ENCODE results near the gene TRAF3IP1. TPM values are rescaled to one million over a fixed set of nuclear protein-coding genes. Genes with fewer than 3 reads are reported as not detected.

TRAF3IP1 gene
- total RNA-seq, 3 donors from 2014 or later, result 16.4 to 19.1 (median 17.8) TPM

DNA sequence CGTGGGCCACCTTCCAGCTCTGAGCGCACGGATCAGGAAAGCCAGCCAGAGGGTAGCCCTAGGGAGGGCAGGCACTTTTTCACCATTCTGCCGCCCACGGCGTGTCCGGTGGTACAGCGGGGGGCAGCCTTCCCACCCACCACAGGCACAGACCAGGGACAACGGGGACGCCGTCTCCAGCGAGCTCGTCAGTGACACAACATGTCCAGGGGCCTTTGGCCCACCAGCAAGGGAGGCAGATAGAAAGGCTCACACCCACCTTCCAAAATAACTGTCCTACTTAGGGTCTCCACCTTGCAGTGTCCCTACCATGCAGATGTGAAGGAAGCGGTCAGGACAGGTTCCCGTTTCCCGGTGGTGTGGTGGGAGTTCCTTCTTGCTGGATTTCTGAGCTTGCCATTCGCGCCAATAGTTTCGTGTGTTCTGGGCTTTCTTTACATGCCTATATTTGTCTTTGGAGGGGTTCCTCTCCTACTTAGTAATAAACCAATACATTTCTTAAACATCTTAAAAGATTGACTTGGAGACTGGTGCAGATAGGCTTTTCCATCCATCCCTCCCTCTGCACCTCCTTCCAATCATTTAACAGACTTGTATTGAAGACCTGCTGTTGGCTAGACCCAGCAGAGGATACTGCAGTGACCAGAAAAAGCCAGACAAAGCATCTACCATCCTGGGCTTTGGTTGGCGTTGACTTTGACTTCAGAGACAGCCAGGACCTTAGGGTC is 107.3 kb downstream of the TRAF3IP1 start:
- H3K36me3 Mint-ChIP-seq (ENCODE audit: insufficient read depth), result peaks cover 18% of the 10 kb centered on the region
- DNase-seq, result no peak
- no peaks in the 10 kb centered on the region for H3K9me3 Mint-ChIP-seq
- H3K4me3 Mint-ChIP-seq, result peak overlapping the region; percentile 91
- H3K27me3 Mint-ChIP-seq (ENCODE audit: low read depth), result no peaks in the 10 kb centered on the region
- peaks cover 46% of the 10 kb centered on the region for H3K4me1 Mint-ChIP-seq (ENCODE audit: low read depth)
- ATAC-seq, result peak in 1 of 2 donors; percentile 1

GRCh38 chr2:238428866-238429265 is 108.5 kb downstream of the TRAF3IP1 start:
- DNase-seq, result no peak
- Mint-ChIP-seq H3K27me3 (ENCODE audit: low read depth) (no peaks in the 10 kb centered on the region), H3K4me3 (peak overlapping the region; percentile 91), H3K9me3 (no peaks in the 10 kb centered on the region), H3K4me1 (ENCODE audit: low read depth) (peaks cover 46% of the 10 kb centered on the region), H3K36me3 (ENCODE audit: insufficient read depth) (peaks cover 24% of the 10 kb centered on the region)
- no peak for ATAC-seq

GRCh38 chr2:238430781-238431180 is 110.5 kb downstream of the TRAF3IP1 start:
- Mint-ChIP-seq H3K4me1 (ENCODE audit: low read depth) (peaks cover 48% of the 10 kb centered on the region), H3K4me3 (no peak overlapping the region), H3K9me3 (no peaks in the 10 kb centered on the region), H3K36me3 (ENCODE audit: insufficient read depth) (peaks cover 35% of the 10 kb centered on the region), H3K27me3 (ENCODE audit: low read depth) (no peaks in the 10 kb centered on the region)
- ATAC-seq (no peak), DNase-seq (no peak)

DNA sequence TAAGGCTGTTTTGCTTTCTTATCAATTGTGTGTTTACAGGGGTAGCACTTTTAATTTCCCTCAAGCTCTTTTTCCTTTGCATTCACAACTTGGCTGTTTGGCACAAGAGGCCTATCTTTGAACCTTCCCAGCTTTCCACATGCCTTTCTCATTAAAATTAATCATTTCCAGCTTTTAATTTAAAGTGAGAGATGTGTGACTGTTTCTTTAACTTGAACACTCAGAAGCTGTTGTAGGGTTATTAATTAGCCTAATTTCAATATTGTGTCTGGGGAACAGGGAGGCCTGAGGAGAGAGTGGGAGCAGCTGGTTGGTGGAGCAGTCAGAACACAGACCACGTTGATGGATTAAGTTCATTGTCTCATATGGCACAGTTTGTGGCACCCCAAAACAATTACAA is 111.1 kb downstream of the TRAF3IP1 start:
- Mint-ChIP-seq H3K27me3 (ENCODE audit: low read depth) (no peaks in the 10 kb centered on the region), H3K9me3 (no peaks in the 10 kb centered on the region), H3K36me3 (ENCODE audit: insufficient read depth) (peaks cover 39% of the 10 kb centered on the region), H3K4me3 (no peak overlapping the region), H3K4me1 (ENCODE audit: low read depth) (peaks cover 48% of the 10 kb centered on the region)
- ATAC-seq (no peak), DNase-seq (no peak)

DNA sequence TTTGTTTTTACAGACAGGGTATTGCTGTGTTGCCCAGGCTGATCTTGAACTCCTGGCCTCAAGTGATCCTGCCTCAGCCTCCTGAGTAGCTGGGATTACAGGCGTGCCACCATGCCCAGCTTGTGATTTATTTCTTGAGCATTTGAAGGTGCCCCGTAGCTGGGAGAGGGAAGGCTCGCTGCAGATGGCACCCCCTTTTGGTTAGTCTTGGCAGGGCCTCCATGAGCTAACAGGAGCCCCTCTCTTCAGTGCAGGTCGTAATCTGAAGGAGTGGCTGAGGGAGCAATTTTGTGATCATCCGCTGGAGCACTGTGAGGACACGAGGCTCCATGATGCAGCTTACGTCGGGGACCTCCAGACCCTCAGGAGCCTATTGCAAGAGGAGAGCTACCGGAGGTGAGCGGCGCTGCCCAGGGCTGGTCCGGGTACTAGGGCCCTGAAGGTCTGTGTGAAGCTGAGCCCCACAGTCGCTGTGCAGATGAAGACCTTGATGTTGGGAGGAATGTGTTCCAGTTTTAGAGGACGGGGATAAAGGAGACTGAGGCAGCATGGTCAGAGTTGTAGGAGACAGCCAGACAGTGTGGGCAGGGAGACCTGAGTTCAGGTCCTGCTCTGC is 113.1 kb downstream of the TRAF3IP1 start:
- no peaks in the 10 kb centered on the region for H3K27me3 Mint-ChIP-seq (ENCODE audit: low read depth)
- ATAC-seq (no peak), DNase-seq (no peak)
- H3K4me3 Mint-ChIP-seq, result no peak overlapping the region
- H3K9me3 Mint-ChIP-seq, result no peaks in the 10 kb centered on the region
- peaks cover 47% of the 10 kb centered on the region for H3K4me1 Mint-ChIP-seq (ENCODE audit: low read depth)
- H3K36me3 Mint-ChIP-seq (ENCODE audit: insufficient read depth), result peaks cover 46% of the 10 kb centered on the region

DNA sequence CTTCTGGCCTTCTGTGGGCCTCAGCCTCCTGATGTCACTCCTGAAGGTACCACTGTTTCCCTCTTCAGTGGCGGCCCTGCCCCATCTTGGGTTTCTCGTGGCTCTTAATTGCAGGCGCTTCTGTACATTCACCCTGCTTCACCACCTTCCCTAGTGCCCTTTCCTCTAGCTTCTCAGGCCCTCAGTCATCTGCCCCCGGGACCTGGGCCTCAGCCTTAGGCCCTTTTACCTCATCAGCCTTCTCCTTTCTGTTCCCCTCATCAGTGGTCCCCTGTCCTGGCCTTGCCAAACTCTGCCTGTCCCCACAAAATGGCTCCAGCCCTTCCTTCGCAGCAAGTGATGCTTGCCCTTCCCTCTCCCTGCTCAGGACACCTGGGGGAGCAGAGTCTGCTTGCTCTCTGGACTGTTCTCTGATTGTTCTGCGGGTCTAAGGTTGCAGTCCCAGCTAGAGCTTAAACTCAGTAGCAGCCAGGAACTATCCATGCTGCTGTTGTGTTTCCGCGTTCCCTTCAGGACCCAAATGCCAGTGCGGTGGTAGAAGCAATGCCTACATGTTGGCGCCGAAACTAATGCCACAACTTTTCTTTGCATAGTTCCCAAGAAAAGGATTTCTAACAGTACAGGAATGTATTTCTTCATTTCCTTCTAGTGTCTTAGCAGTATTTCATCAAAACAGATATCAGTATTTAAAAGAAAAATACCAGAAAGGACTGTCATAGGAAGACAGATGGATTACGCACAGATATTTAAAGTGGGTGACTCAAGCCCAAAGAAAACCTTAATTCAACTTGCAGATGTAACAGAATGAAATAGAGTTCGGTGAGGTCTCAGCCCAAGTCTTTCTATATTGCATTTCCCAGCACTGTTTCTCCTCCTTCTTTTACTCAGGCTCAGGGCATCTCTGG is 113.9 kb downstream of the TRAF3IP1 start:
- H3K36me3 Mint-ChIP-seq (ENCODE audit: insufficient read depth), result peaks cover 48% of the 10 kb centered on the region
- H3K4me1 Mint-ChIP-seq (ENCODE audit: low read depth), result peaks cover 47% of the 10 kb centered on the region
- H3K27me3 Mint-ChIP-seq (ENCODE audit: low read depth), result no peaks in the 10 kb centered on the region
- no peaks in the 10 kb centered on the region for H3K9me3 Mint-ChIP-seq
- H3K4me3 Mint-ChIP-seq, result no peak overlapping the region
- no peak for DNase-seq
- ATAC-seq, result no peak

DNA sequence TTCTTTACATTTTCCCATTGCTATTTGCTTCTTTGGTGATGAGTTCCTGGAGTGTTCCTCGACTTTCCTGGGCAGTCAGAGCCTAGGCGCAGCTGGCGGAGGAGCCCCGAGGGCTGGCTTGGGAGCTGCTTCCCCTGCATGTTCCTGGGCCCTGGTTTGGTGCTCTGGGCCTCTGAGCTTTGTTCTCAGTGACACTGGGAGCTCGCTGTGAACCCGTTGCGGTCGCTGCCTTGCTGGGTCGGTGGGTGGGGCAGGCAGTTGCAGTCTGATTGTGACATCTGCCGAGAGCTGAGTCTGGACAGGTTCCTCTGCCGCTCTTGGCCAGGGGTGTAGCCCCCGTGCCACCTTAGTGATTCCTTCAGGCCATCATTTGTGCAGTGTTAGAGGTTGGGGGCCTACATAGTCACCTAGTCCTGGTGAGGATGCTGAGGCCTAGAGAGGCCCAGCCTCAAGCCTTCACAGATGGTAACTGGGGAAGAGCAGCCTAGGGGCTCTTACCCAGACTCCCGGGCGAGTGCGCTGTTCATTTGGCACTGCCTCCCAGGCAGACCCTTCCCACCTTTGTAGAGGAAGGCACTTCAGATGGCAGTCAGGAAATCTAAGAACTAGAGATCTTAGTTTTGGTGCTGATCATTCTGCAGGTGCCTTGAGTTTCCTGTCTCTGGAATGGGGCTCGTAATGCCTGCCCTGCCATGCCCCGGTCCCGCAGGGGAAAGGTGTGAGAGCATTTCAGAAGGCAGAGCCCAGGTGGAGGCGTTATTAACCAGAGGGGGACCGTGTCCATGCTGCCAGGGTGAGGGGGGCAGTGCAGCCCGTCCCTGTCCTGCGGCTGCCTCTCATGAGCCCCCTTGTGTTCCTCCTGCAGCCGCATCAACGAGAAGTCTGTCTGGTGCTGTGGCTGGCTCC is 114.8 kb downstream of the TRAF3IP1 start:
- Mint-ChIP-seq H3K4me1 (ENCODE audit: low read depth) (peaks cover 51% of the 10 kb centered on the region), H3K9me3 (no peaks in the 10 kb centered on the region), H3K4me3 (no peak overlapping the region), H3K36me3 (ENCODE audit: insufficient read depth) (peaks cover 47% of the 10 kb centered on the region), H3K27me3 (ENCODE audit: low read depth) (no peaks in the 10 kb centered on the region)
- no peak for DNase-seq
- ATAC-seq, result no peak

DNA sequence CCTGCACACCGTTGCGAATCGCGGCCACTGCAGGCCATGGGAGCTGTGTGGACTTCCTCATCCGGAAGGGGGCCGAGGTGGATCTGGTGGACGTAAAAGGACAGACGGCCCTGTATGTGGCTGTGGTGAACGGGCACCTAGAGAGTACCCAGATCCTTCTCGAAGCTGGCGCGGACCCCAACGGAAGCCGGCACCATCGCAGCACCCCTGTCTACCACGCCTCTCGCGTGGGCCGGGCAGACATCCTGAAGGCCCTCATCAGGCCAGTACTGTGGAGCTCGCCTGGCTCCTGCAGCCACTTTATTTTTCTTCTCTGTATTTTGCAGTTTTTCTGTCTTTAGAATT is 115.4 kb downstream of the TRAF3IP1 start:
- no peaks in the 10 kb centered on the region for H3K9me3 Mint-ChIP-seq
- no peak overlapping the region for H3K4me3 Mint-ChIP-seq
- ATAC-seq, result no peak
- H3K27me3 Mint-ChIP-seq (ENCODE audit: low read depth), result no peaks in the 10 kb centered on the region
- no peak for DNase-seq
- H3K36me3 Mint-ChIP-seq (ENCODE audit: insufficient read depth), result peaks cover 48% of the 10 kb centered on the region
- H3K4me1 Mint-ChIP-seq (ENCODE audit: low read depth), result peaks cover 51% of the 10 kb centered on the region

DNA sequence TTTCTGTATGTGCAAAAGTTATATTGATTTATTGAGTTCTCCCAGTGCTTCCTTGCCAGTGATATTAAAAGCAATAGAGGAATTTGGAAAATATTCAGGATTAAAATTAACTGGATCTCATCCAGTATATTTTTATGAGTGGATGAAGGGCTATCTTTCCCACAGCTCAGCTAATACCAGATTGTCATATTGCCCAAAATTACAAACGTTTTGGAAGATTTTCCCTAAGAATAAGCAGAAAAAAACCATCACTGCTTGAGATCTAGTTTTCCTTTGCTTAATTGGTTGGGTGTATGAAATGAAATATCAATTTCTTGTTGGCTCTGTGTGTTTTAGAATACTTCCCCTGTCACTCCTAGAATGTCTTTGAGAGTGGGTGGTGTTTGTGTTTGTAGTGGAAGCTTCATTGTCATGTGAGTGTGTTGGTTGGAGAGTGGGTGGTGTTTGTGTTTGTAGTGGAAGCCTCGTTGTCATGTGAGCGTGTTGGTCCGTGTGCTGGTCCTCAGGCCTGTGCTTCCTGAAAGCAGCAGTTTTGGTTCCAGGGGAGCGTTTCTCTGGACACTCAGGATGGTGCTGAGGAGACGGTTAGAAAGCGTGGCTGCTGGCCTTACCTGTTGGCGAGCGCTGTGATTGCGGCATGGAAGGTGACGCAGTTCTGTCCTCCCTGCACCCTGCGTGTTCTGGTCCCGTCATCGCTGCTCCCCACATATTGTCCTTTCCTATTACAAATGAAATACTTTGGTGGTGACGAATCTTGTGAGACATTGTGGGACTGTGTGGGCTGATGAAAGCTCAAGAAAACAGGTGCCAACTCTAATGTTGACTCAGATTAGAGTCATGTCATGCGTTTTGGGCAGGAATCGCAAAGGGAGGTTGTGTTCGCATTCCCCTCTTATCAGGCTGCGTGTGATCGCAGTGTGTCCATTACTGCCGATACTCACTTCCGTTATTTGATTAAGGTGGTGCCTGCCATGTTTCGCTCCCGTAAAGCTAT is 118.8 kb downstream of the TRAF3IP1 start:
- no peaks in the 10 kb centered on the region for H3K9me3 Mint-ChIP-seq
- peak overlapping the region; percentile 42 for H3K4me3 Mint-ChIP-seq
- no peaks in the 10 kb centered on the region for H3K27me3 Mint-ChIP-seq (ENCODE audit: low read depth)
- ATAC-seq (peak; percentile 95 to 96), DNase-seq (peak; percentile 57)
- H3K36me3 Mint-ChIP-seq (ENCODE audit: insufficient read depth), result peaks cover 51% of the 10 kb centered on the region
- peaks cover 57% of the 10 kb centered on the region for H3K4me1 Mint-ChIP-seq (ENCODE audit: low read depth)

DNA sequence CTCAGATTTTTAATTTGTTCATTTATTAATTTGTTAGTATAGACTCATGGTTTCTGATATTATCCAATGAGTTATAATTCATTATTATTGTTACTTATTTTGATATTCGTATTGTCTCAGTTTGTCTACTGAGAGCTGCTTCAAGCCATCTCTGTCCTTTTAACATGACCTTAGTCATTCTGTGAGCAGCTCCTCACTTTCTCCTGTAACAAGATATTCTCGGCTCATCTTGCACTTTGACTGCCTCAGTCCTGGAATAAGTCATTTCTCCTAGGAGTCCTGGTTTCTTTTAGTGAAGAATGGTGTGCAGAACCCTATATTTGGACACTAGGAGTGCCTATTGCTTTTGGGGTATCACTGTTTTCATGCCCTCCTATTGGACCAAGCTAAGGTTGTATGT is 119.6 kb downstream of the TRAF3IP1 start:
- H3K4me3 Mint-ChIP-seq, result peak overlapping the region; percentile 42
- ATAC-seq (peak; percentile 32 to 38), DNase-seq (no peak)
- H3K4me1 Mint-ChIP-seq (ENCODE audit: low read depth), result peaks cover 58% of the 10 kb centered on the region
- no peaks in the 10 kb centered on the region for H3K9me3 Mint-ChIP-seq
- H3K36me3 Mint-ChIP-seq (ENCODE audit: insufficient read depth), result peaks cover 52% of the 10 kb centered on the region
- H3K27me3 Mint-ChIP-seq (ENCODE audit: low read depth), result no peaks in the 10 kb centered on the region

DNA sequence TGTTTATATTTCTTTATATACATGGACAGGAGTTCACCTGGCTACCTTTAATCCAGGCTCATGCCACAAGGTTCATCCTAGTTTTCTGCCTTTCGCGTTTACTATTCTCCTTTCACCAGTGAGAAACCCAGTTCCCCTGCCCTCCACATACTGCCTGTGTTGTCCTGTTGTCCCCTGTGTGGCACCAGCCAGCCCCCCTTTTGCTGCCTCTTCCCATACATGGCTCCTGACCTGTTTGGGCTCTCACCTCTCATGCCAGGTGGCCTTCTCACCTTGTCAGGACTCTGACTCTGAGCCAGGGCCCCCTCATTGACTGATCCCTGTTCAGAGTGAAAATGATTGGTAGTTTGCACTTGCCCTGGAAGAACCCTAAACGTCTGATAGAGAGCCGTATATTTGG is 120.0 kb downstream of the TRAF3IP1 start:
- DNase-seq, result no peak
- peaks cover 58% of the 10 kb centered on the region for H3K4me1 Mint-ChIP-seq (ENCODE audit: low read depth)
- H3K9me3 Mint-ChIP-seq, result no peaks in the 10 kb centered on the region
- no peak for ATAC-seq
- peak overlapping the region; percentile 64 for H3K4me3 Mint-ChIP-seq
- H3K27me3 Mint-ChIP-seq (ENCODE audit: low read depth), result no peaks in the 10 kb centered on the region
- H3K36me3 Mint-ChIP-seq (ENCODE audit: insufficient read depth), result peaks cover 54% of the 10 kb centered on the region

DNA sequence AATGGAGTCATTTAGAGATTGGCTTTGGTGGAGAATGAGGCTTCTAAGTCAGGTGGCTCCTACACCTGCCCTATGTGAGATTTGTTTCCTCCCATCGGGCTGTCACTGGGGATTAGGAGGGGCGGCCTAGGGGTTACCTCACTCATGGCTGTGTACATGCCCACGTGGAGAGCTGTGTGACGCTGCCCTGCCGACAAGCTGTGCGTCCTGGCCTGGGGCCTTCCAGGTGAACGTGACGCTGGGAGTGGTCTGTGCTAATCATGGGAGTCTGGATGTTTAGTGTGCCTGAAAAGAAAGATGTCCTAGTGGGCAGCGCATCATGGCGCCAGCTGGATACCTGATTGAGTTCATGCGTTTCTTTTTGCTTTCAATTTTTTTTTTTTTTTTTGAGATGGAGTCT is 120.4 kb downstream of the TRAF3IP1 start:
- DNase-seq, result no peak
- Mint-ChIP-seq H3K9me3 (no peaks in the 10 kb centered on the region), H3K27me3 (ENCODE audit: low read depth) (no peaks in the 10 kb centered on the region), H3K4me1 (ENCODE audit: low read depth) (peaks cover 56% of the 10 kb centered on the region), H3K36me3 (ENCODE audit: insufficient read depth) (peaks cover 55% of the 10 kb centered on the region), H3K4me3 (no peak overlapping the region)
- ATAC-seq, result no peak
